ENCODE results near the gene ALOX5AP. TPM values are rescaled to one million over a fixed set of nuclear protein-coding genes. Genes with fewer than 3 reads are reported as not detected.

The ALOX5AP gene
- total and polyA plus RNA-seq, 7 experiments from 2014 or later: 22.1 to 198 (median 46.9) TPM

GRCh38 chr13:30720172-30720869 lies 15.0 kb upstream of the ALOX5AP start:
- ATAC-seq (peak; percentile 67), DNase-seq (no peak)
- no peak overlapping the region for H3K27ac ChIP-seq (ENCODE audit: low read depth, low read length)
- H3K27ac Mint-ChIP-seq: no peak overlapping the region
- no peaks in the 10 kb centered on the region for H3K4me1 ChIP-seq (ENCODE audit: control insufficient read depth in 2 of 2, insufficient read depth in 2 of 2, low read length in 2 of 2)
- H3K27me3 Mint-ChIP-seq: peaks cover 0 to 5% (median 4%) of the 10 kb centered on the region in 5 donors
- no peaks in the 10 kb centered on the region for H3K9me3 ChIP-seq (ENCODE audit: control insufficient read depth in 2 of 3, low read length in 3 of 3)
- intact Hi-C loops (cut with micrococcal nuclease): no loop called here
- no peak overlapping the region for H3K4me3 ChIP-seq (ENCODE audit: low read length)
- no peaks in the 10 kb centered on the region for H3K27me3 ChIP-seq (ENCODE audit: control insufficient read depth in 2 of 2, insufficient read depth in 2 of 2, low read length in 2 of 2)
- peaks cover 0 to 3% (median 0%) of the 10 kb centered on the region in 5 donors for H3K36me3 Mint-ChIP-seq
- ChIA-PET CTCF (no interaction called here), POLR2A (no interaction called here)
- H3K4me3 Mint-ChIP-seq: no peak overlapping the region
- H3K9me3 Mint-ChIP-seq: peaks cover 0 to 6% (median 0%) of the 10 kb centered on the region in 11 donors
- H3K4me1 Mint-ChIP-seq: peaks cover 0 to 19% (median 0%) of the 10 kb centered on the region in 7 donors
- no peaks in the 10 kb centered on the region for H3K36me3 ChIP-seq (ENCODE audit: control insufficient read depth in 2 of 3, insufficient read depth in 3 of 3, low read length in 3 of 3)

- no peak for ATAC-seq
- CTCF ChIA-PET: no interaction called here
- no peak overlapping the region for H3K4me3 Mint-ChIP-seq
Measured at GRCh38 chr13:30721936-30722335, 13.4 kb upstream of the ALOX5AP start.

GRCh38 chr13:30722361-30722760 lies 13.0 kb upstream of the ALOX5AP start:
- Histone ChIP-seq H3K36me3 (ENCODE audit: control insufficient read depth in 2 of 3, insufficient read depth in 3 of 3, low read length in 3 of 3) (no peaks in the 10 kb centered on the region), H3K27ac (ENCODE audit: low read depth, low read length) (no peak overlapping the region), H3K9me3 (ENCODE audit: control insufficient read depth in 2 of 3, low read length in 3 of 3) (no peaks in the 10 kb centered on the region), H3K4me1 (ENCODE audit: control insufficient read depth in 2 of 2, insufficient read depth in 2 of 2, low read length in 2 of 2) (no peaks in the 10 kb centered on the region), H3K27me3 (ENCODE audit: control insufficient read depth in 2 of 2, insufficient read depth in 2 of 2, low read length in 2 of 2) (no peaks in the 10 kb centered on the region), H3K4me3 (ENCODE audit: low read length) (no peak overlapping the region)
- Mint-ChIP-seq H3K4me3 (no peak overlapping the region), H3K4me1 (peaks cover 0 to 19% (median 0%) of the 10 kb centered on the region in 7 donors), H3K27ac (no peak overlapping the region), H3K36me3 (peaks cover 0 to 3% (median 0%) of the 10 kb centered on the region in 5 donors), H3K9me3 (peaks cover 0 to 8% (median 0%) of the 10 kb centered on the region in 11 donors), H3K27me3 (peaks cover 0 to 5% (median 4%) of the 10 kb centered on the region in 5 donors)
- intact Hi-C loops (cut with micrococcal nuclease): no loop called here
- DNase-seq (no peak), ATAC-seq (no peak)
- ChIA-PET CTCF (no interaction called here), POLR2A (no interaction called here)

More at GRCh38 chr13:30721936-30722335, 13.4 kb upstream of the ALOX5AP start:
- Histone ChIP-seq H3K9me3 (ENCODE audit: control insufficient read depth in 2 of 3, low read length in 3 of 3) (no peaks in the 10 kb centered on the region), H3K36me3 (ENCODE audit: control insufficient read depth in 2 of 3, insufficient read depth in 3 of 3, low read length in 3 of 3) (no peaks in the 10 kb centered on the region), H3K27ac (ENCODE audit: low read depth, low read length) (no peak overlapping the region), H3K4me3 (ENCODE audit: low read length) (no peak overlapping the region), H3K4me1 (ENCODE audit: control insufficient read depth in 2 of 2, insufficient read depth in 2 of 2, low read length in 2 of 2) (no peaks in the 10 kb centered on the region), H3K27me3 (ENCODE audit: control insufficient read depth in 2 of 2, insufficient read depth in 2 of 2, low read length in 2 of 2) (no peaks in the 10 kb centered on the region)
- POLR2A ChIA-PET: no interaction called here
- peaks cover 0 to 8% (median 0%) of the 10 kb centered on the region in 11 donors for H3K9me3 Mint-ChIP-seq
- no peak for DNase-seq
- H3K27ac Mint-ChIP-seq: no peak overlapping the region
- H3K4me1 Mint-ChIP-seq: peaks cover 0 to 19% (median 0%) of the 10 kb centered on the region in 7 donors
- H3K36me3 Mint-ChIP-seq: peaks cover 0 to 3% (median 0%) of the 10 kb centered on the region in 5 donors
- intact Hi-C loops (cut with micrococcal nuclease): no loop called here
- peaks cover 0 to 5% (median 4%) of the 10 kb centered on the region in 5 donors for H3K27me3 Mint-ChIP-seq

GRCh38 chr13:30724778-30725177 lies 10.6 kb upstream of the ALOX5AP start:
- Histone ChIP-seq H3K9me3 (ENCODE audit: control insufficient read depth in 2 of 3, low read length in 3 of 3) (no peaks in the 10 kb centered on the region), H3K4me3 (ENCODE audit: low read length) (no peak overlapping the region), H3K4me1 (ENCODE audit: control insufficient read depth in 2 of 2, insufficient read depth in 2 of 2, low read length in 2 of 2) (no peaks in the 10 kb centered on the region), H3K36me3 (ENCODE audit: control insufficient read depth in 2 of 3, insufficient read depth in 3 of 3, low read length in 3 of 3) (no peaks in the 10 kb centered on the region), H3K27ac (ENCODE audit: low read depth, low read length) (no peak overlapping the region), H3K27me3 (ENCODE audit: control insufficient read depth in 2 of 2, insufficient read depth in 2 of 2, low read length in 2 of 2) (no peaks in the 10 kb centered on the region)
- ATAC-seq: no peak
- Mint-ChIP-seq H3K9me3 (peaks cover 0 to 8% (median 0%) of the 10 kb centered on the region in 11 donors), H3K36me3 (peaks cover 0 to 3% (median 0%) of the 10 kb centered on the region in 5 donors), H3K4me3 (no peak overlapping the region), H3K27ac (no peak overlapping the region), H3K27me3 (peaks cover 0 to 8% (median 4%) of the 10 kb centered on the region in 5 donors), H3K4me1 (peaks cover 0 to 19% (median 0%) of the 10 kb centered on the region in 7 donors)
- CTCF ChIA-PET: no interaction called here
- no peak for DNase-seq
- intact Hi-C loops (cut with micrococcal nuclease): no loop called here
- POLR2A ChIA-PET: no interaction called here

- no peak for ATAC-seq
- Histone ChIP-seq H3K9me3 (ENCODE audit: control insufficient read depth in 2 of 3, low read length in 3 of 3) (no peaks in the 10 kb centered on the region), H3K4me1 (ENCODE audit: control insufficient read depth in 2 of 2, insufficient read depth in 2 of 2, low read length in 2 of 2) (no peaks in the 10 kb centered on the region), H3K36me3 (ENCODE audit: control insufficient read depth in 2 of 3, insufficient read depth in 3 of 3, low read length in 3 of 3) (no peaks in the 10 kb centered on the region), H3K27me3 (ENCODE audit: control insufficient read depth in 2 of 2, insufficient read depth in 2 of 2, low read length in 2 of 2) (no peaks in the 10 kb centered on the region), H3K27ac (ENCODE audit: low read depth, low read length) (no peak overlapping the region), H3K4me3 (ENCODE audit: low read length) (no peak overlapping the region)
- intact Hi-C loops (cut with micrococcal nuclease): no loop called here
- H3K36me3 Mint-ChIP-seq: peaks cover 0 to 3% (median 0%) of the 10 kb centered on the region in 5 donors
- peaks cover 0 to 17% (median 0%) of the 10 kb centered on the region in 7 donors for H3K4me1 Mint-ChIP-seq
- peaks cover 0 to 8% (median 0%) of the 10 kb centered on the region in 11 donors for H3K9me3 Mint-ChIP-seq
- peaks cover 0 to 12% (median 4%) of the 10 kb centered on the region in 5 donors for H3K27me3 Mint-ChIP-seq
- no peak for DNase-seq
- ChIA-PET CTCF (interaction anchor here (0.6 kb wide), 1 partner anchor 134 kb away, joined by 3 read pairs; no protein-coding TSS in a partner anchor), POLR2A (no interaction called here)
- H3K4me3 Mint-ChIP-seq: no peak overlapping the region
- no peak overlapping the region for H3K27ac Mint-ChIP-seq
Measured at GRCh38 chr13:30725326-30726085, 9.8 kb upstream of the ALOX5AP start.

GRCh38 chr13:30726192-30726591 lies 9.2 kb upstream of the ALOX5AP start:
- no peak overlapping the region for H3K4me3 Mint-ChIP-seq
- H3K36me3 ChIP-seq (ENCODE audit: control insufficient read depth in 2 of 3, insufficient read depth in 3 of 3, low read length in 3 of 3): no peaks in the 10 kb centered on the region
- peaks cover 0 to 11% (median 0%) of the 10 kb centered on the region in 7 donors for H3K4me1 Mint-ChIP-seq
- intact Hi-C loops (cut with micrococcal nuclease): no loop called here
- peaks cover 0 to 3% (median 0%) of the 10 kb centered on the region in 5 donors for H3K36me3 Mint-ChIP-seq
- no peak overlapping the region for H3K27ac ChIP-seq (ENCODE audit: low read depth, low read length)
- no peak overlapping the region for H3K27ac Mint-ChIP-seq
- POLR2A ChIA-PET: no interaction called here
- DNase-seq (no peak), ATAC-seq (no peak)
- no peaks in the 10 kb centered on the region for H3K27me3 ChIP-seq (ENCODE audit: control insufficient read depth in 2 of 2, insufficient read depth in 2 of 2, low read length in 2 of 2)
- no peak overlapping the region for H3K4me3 ChIP-seq (ENCODE audit: low read length)
- CTCF ChIA-PET: no interaction called here
- H3K27me3 Mint-ChIP-seq: peaks cover 0 to 12% (median 4%) of the 10 kb centered on the region in 5 donors
- H3K4me1 ChIP-seq (ENCODE audit: control insufficient read depth in 2 of 2, insufficient read depth in 2 of 2, low read length in 2 of 2): no peaks in the 10 kb centered on the region
- no peaks in the 10 kb centered on the region for H3K9me3 ChIP-seq (ENCODE audit: control insufficient read depth in 2 of 3, low read length in 3 of 3)
- peaks cover 0 to 8% (median 0%) of the 10 kb centered on the region in 11 donors for H3K9me3 Mint-ChIP-seq
